HS-5 (cell line): ENCODE results near the gene ANKRD34A.

ENCODE experiments used
- DNase-seq: peaks from one replicate; pipeline ENCODE4 v3.0.0-alpha.2; 2012; ENCODE audit warnings: low read depth

The ANKRD34A gene

GRCh38 chr1:145990249-145990855, 26.0 kb upstream of the ANKRD34A start:
- no peak for DNase-seq

- DNase-seq, result no peak
Observed at GRCh38 chr1:145988773-145989172, 24.4 kb upstream of the ANKRD34A start.

GRCh38 chr1:145987926-145988325, 23.6 kb upstream of the ANKRD34A start:
- no peak for DNase-seq

GRCh38 chr1:145986551-145986950, 22.2 kb upstream of the ANKRD34A start:
- DNase-seq, result no peak

GRCh38 chr1:145985502-145986439, 21.4 kb upstream of the ANKRD34A start:
- DNase-seq, result peak; percentile 65

GRCh38 chr1:145985129-145985501, 20.7 kb upstream of the ANKRD34A start:
- DNase-seq, result no peak

GRCh38 chr1:145983960-145984830, 19.8 kb upstream of the ANKRD34A start:
- DNase-seq, result no peak

- DNase-seq, result no peak
Observed at GRCh38 chr1:145983206-145983675, 18.9 kb upstream of the ANKRD34A start.

- DNase-seq, result no peak
Observed at GRCh38 chr1:145982010-145982723, 17.8 kb upstream of the ANKRD34A start.

- no peak for DNase-seq
Observed at GRCh38 chr1:145980457-145980994, 16.2 kb upstream of the ANKRD34A start.

- no peak for DNase-seq
Observed at GRCh38 chr1:145979746-145980456, 15.5 kb upstream of the ANKRD34A start.

GRCh38 chr1:145978854-145979745, 14.7 kb upstream of the ANKRD34A start:
- DNase-seq, result peak; percentile 99

- no peak for DNase-seq
Observed at GRCh38 chr1:145978471-145978853, 14.1 kb upstream of the ANKRD34A start.

GRCh38 chr1:145977486-145978470, 13.4 kb upstream of the ANKRD34A start:
- no peak for DNase-seq

- no peak for DNase-seq
Observed at GRCh38 chr1:145977016-145977415, 12.6 kb upstream of the ANKRD34A start.

GRCh38 chr1:145975216-145975615, 10.8 kb upstream of the ANKRD34A start:
- DNase-seq, result no peak

GRCh38 chr1:145974721-145975120, 10.3 kb upstream of the ANKRD34A start:
- no peak for DNase-seq

GRCh38 chr1:145972580-145972979, 8.2 kb upstream of the ANKRD34A start:
- no peak for DNase-seq
